Sigmoid colon (tissue), 7 donors: Measurements from ENCODE around the gene RASIP1. TPM values are rescaled to one million over a fixed set of nuclear protein-coding genes. Genes with fewer than 3 reads are reported as not detected.

Experiments used
- DNase-seq: peaks from one replicate; pipeline ENCODE4 v3.0.0-alpha.2; 2019
- H3K27ac ChIP-seq, 4 donors: fragments of 200-600 bp; sonication (generic); one replicate each; pipeline ENCODE4 v1.5.1; 2016 to 2019; ENCODE audit warnings: mild to moderate bottlenecking in 1 of 4
- H3K27me3 ChIP-seq, 3 donors: fragments of 200-600 bp; sonication (generic); one replicate each; pipeline ENCODE4 v1.5.1; 2019; ENCODE audit warnings: mild to moderate bottlenecking in 1 of 3
- H3K36me3 ChIP-seq, 4 donors: fragments of 200-600 bp; sonication (generic); one replicate each; pipeline ENCODE4 v1.5.1; 2016 to 2019
- H3K4me1 ChIP-seq, 4 donors: fragments of 200-600 bp; sonication (generic); one replicate each; pipeline ENCODE4 v1.5.1; 2017 to 2019
- H3K4me3 ChIP-seq, 4 donors: fragments of 200-600 bp; sonication (generic); one replicate each; pipeline ENCODE4 v1.5.1; 2017 to 2019; ENCODE audit warnings: mild to moderate bottlenecking in 2 of 4, moderate library complexity in 1 of 4
- H3K9me3 ChIP-seq, 4 donors: fragments of 200-600 bp in 3 of 4; sonication (generic) in 3 of 4; one replicate each; pipeline versions ENCODE4 v1.5.1 to v1.6.1; 2013 to 2019
- EP300 ChIP-seq, 4 donors: sonication (generic); formaldehyde crosslinking; IDR thresholded peaks; one replicate each; pipeline ENCODE4 v1.6.1; 2017; ENCODE audit warnings: antibody characterized with exemption in 4 of 4
- POLR2A ChIP-seq, 2 donors: fragments of 450-650 bp; IDR thresholded peaks; one replicate each; pipeline ENCODE4 v1.6.1; 2016; ENCODE audit warnings: antibody characterized with exemption in 2 of 2, mild to moderate bottlenecking in 2 of 2, moderate library complexity in 2 of 2
- POLR2AphosphoS5 ChIP-seq, 4 donors: sonication (generic); formaldehyde crosslinking; IDR thresholded peaks; one replicate each; pipeline ENCODE4 v1.6.1; 2017; ENCODE audit warnings: antibody characterized with exemption in 4 of 4
- WGBS, 2 donors: extraction: QIAGEN DNeasy Blood & Tissue Kit; methylation state at CpG; one replicate each; pipeline ENCODE4 v1.1.7; 2013; 5-methylcytosine and 5-hydroxymethylcytosine counted together
- intact Hi-C: fragments of 100-400 bp; cut with DNase I; formaldehyde crosslinking; loops from one replicate; pipeline ENCODE4 v1.15.1; 2023
- polyA plus RNA-seq, 3 donors: library from polyadenylated mRNA; stranded (reverse); fragments of 200-250 nt; gene quantifications; one replicate each; pipeline ENCODE4 v1.2.3, GENCODE V29; 2013
- total RNA-seq, 4 donors: library from RNA; depleted of rRNA; stranded (reverse); fragments of >200 nt; gene quantifications; one replicate each; pipeline ENCODE4 v1.1.0, GENCODE V29; 2016
- TF ChIP-seq, protein P1 (sequence below), 4 experiments: fragments of 450-650 bp in 3 of 4; fragments of 200-600 bp in 1 of 4; IDR thresholded peaks; one replicate each; pipeline ENCODE4 v1.5.1; 2016 to 2019; ENCODE audit warnings: antibody characterized with exemption in 4 of 4, mild to moderate bottlenecking in 3 of 4, moderate library complexity in 2 of 4
- donor health status: healthy with polysubstance abuse.
- donor health status: Bipolar disorder and iron deficiency.
- donor health status: healthy.

Gene RASIP1
- total and polyA plus RNA-seq, 7 donors: 0.69 to 11.4 (median 6.0) TPM

DNA sequence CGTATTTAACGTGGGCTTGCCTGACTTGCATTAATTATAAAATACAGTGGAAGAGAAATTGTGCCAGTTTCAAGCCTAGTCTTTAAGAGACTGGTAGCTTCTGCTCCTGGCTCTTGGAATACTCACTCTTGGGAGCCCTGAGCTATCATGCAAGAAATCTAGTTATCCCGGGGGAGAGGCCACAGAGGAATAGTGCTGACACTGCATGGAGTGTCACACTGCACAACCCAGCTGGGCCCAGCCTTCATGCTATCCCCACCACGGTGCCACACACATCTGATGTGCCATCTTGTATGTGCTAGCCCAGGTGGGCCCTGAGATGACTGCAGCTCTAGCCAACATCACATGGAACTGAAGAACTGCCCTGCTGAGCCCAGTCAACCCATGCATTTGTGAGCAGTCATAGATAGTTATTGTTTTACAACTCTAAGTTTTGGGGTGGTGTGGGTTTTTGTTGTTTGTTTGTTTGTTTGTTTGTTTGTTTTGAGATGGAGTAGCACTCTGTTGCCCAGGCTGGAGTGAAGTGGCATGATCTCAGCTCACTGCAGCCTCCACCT, 29.2 kb downstream of the RASIP1 start:
- WGBS, 2 donors: 94 to 96% methylated on average over 4 of the region's 4 CpGs
- H3K36me3 ChIP-seq: no peaks in the 10 kb centered on the region

DNA sequence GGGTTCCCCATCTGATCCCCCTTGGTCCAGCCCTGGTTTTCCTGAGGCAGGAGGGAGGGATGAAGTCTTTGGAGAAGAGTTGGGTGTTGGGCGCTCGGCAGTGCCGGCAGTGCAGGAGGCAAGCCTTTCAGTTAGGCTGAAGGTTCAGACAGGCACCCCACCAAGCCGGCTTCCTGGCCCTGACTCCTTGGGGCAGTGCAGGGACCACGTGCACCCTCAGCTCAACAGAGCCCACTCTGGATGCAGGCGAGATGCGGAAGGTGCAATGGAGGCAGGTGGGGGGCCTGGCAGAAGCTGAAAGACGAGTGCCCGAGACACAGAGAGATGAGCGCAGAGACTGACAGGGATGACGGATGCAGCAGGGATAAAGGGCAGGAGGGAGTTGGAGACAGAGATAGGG, 31.9 kb downstream of the RASIP1 start:
- DNase-seq: no peak
- Histone ChIP-seq H3K9me3 (peaks cover 0 to 2% (median 0%) of the 10 kb centered on the region in 4 donors), H3K4me1 (peaks cover 0 to 10% (median 7%) of the 10 kb centered on the region in 4 donors), H3K27me3 (no peaks in the 10 kb centered on the region), H3K4me3 (no peak overlapping the region), H3K27ac (no peak overlapping the region), H3K36me3 (no peaks in the 10 kb centered on the region)
- TF ChIP-seq POLR2AphosphoS5 (IDR thresholded peaks at IDR 0.05) (no peak), POLR2A (IDR thresholded peaks at IDR 0.05) (no peak), EP300 (IDR thresholded peaks at IDR 0.05) (no peak)
- TF ChIP-seq, protein P1, sequence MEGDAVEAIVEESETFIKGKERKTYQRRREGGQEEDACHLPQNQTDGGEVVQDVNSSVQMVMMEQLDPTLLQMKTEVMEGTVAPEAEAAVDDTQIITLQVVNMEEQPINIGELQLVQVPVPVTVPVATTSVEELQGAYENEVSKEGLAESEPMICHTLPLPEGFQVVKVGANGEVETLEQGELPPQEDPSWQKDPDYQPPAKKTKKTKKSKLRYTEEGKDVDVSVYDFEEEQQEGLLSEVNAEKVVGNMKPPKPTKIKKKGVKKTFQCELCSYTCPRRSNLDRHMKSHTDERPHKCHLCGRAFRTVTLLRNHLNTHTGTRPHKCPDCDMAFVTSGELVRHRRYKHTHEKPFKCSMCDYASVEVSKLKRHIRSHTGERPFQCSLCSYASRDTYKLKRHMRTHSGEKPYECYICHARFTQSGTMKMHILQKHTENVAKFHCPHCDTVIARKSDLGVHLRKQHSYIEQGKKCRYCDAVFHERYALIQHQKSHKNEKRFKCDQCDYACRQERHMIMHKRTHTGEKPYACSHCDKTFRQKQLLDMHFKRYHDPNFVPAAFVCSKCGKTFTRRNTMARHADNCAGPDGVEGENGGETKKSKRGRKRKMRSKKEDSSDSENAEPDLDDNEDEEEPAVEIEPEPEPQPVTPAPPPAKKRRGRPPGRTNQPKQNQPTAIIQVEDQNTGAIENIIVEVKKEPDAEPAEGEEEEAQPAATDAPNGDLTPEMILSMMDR (IDR thresholded peaks at IDR 0.05): no peak
- 80 to 85% methylated on average over 11 of the region's 11 CpGs for WGBS, 2 donors
- intact Hi-C loops: no loop called here

More for the DNA sequence above, 29.2 kb downstream of the RASIP1 start:
- intact Hi-C loops: loop anchor here (5.0 kb wide), 1 partner anchor 36 kb away; the partner anchor contains the start of gene IZUMO1
- no peak overlapping the region for H3K4me3 ChIP-seq
- H3K27ac ChIP-seq: no peak overlapping the region
- H3K9me3 ChIP-seq: peaks cover 0 to 2% (median 0%) of the 10 kb centered on the region in 4 donors
- TF ChIP-seq POLR2A (IDR thresholded peaks at IDR 0.05) (no peak), POLR2AphosphoS5 (IDR thresholded peaks at IDR 0.05) (no peak), EP300 (IDR thresholded peaks at IDR 0.05) (no peak)
- TF ChIP-seq, protein P1 (IDR thresholded peaks at IDR 0.05): no peak
- H3K27me3 ChIP-seq: no peaks in the 10 kb centered on the region
- H3K4me1 ChIP-seq: peaks cover 0 to 30% (median 25%) of the 10 kb centered on the region in 4 donors
- DNase-seq: no peak

DNA sequence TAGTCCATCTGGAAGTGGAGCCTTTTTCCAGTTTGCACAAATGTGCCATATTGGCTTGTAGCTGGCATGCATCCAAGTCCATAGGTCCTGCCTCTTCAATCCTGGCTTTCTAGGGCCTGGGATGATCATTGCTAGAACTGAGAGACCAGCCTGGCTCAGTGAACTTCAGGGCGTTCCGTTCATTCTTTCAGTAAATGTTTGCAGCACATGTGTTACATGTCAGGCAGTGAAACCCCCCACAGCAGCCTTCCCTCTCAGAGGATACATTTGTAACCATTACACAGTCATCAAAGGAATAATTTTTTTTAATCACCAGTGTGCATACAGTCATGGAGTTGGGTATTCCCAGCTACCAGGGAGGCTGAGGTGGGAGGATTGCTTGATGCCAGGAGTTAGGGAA, 35.0 kb downstream of the RASIP1 start:
- TF ChIP-seq POLR2AphosphoS5 (IDR thresholded peaks at IDR 0.05) (no peak), EP300 (IDR thresholded peaks at IDR 0.05) (no peak), POLR2A (IDR thresholded peaks at IDR 0.05) (no peak)
- TF ChIP-seq, protein P1 (IDR thresholded peaks at IDR 0.05): no peak
- Histone ChIP-seq H3K4me1 (no peaks in the 10 kb centered on the region), H3K27me3 (no peaks in the 10 kb centered on the region), H3K4me3 (no peak overlapping the region), H3K9me3 (no peaks in the 10 kb centered on the region), H3K36me3 (peaks cover 0 to 5% (median 0%) of the 10 kb centered on the region in 4 donors), H3K27ac (no peak overlapping the region)
- 42 to 64% methylated on average over 2 of the region's 2 CpGs for WGBS, 2 donors
- intact Hi-C loops: no loop called here
- DNase-seq: no peak

DNA sequence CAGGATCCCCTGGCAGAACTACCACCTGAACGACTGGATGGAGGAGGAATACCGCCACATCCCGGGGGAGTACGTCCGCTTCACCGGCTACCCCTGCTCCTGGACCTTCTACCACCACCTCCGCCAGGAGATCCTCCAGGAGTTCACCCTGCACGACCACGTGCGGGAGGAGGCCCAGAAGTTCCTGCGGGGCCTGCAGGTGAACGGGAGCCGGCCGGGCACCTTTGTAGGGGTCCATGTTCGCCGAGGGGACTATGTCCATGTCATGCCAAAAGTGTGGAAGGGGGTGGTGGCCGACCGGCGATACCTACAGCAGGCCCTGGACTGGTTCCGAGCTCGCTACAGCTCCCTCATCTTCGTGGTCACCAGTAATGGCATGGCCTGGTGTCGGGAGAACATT, 37.1 kb downstream of the RASIP1 start:
- 94 to 98% methylated on average over 23 of the region's 23 CpGs for WGBS, 2 donors
- TF ChIP-seq, protein P1 (IDR thresholded peaks at IDR 0.05): no peak
- TF ChIP-seq POLR2AphosphoS5 (IDR thresholded peaks at IDR 0.05): no peak
- no peak for TF ChIP-seq EP300 (IDR thresholded peaks at IDR 0.05)
- no peak for TF ChIP-seq POLR2A (IDR thresholded peaks at IDR 0.05)
- no peaks in the 10 kb centered on the region for H3K4me1 ChIP-seq
- H3K4me3 ChIP-seq: no peak overlapping the region
- peaks cover 0 to 5% (median 0%) of the 10 kb centered on the region in 4 donors for H3K36me3 ChIP-seq
- no peak for DNase-seq
- H3K9me3 ChIP-seq: no peaks in the 10 kb centered on the region
- intact Hi-C loops: no loop called here
- H3K27me3 ChIP-seq: no peaks in the 10 kb centered on the region
- no peak overlapping the region for H3K27ac ChIP-seq

DNA sequence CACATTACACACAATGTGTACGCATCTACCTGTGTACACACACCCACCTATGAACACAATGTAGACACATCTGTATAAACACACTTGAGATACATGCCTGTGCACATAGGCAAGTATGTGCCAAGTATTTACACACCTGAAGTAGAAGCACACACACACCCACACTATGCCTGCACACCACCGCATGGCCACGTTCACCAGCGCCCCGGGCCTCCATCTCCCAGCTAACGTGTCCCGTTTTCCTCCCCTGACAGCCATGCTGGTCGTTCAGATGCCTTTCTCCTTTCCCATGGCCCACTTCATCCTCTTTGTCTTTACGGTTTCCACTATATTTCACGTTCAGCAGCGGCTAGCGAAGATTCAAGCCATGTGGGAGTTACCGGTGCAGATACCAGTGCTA, 37.7 kb downstream of the RASIP1 start:
- H3K27ac ChIP-seq: no peak overlapping the region
- no peaks in the 10 kb centered on the region for H3K4me1 ChIP-seq
- no peaks in the 10 kb centered on the region for H3K9me3 ChIP-seq
- no peak overlapping the region for H3K4me3 ChIP-seq
- no peak for TF ChIP-seq POLR2A (IDR thresholded peaks at IDR 0.05)
- TF ChIP-seq, protein P1 (IDR thresholded peaks at IDR 0.05): no peak
- H3K27me3 ChIP-seq: peaks cover 0 to under 1% (median 0%) of the 10 kb centered on the region in 3 donors
- intact Hi-C loops: no loop called here
- H3K36me3 ChIP-seq: peaks cover 0 to 5% (median 0%) of the 10 kb centered on the region in 4 donors
- no peak for DNase-seq
- 94 to 96% methylated on average over 13 of the region's 13 CpGs for WGBS, 2 donors
